SK-N-MC (cell line): Measurements from ENCODE around the gene C3orf85.

Experiments used
- DNase-seq: peaks from one replicate; pipeline ENCODE4 v3.0.0-alpha.2; 2011; ENCODE audit warnings: low read depth, low spot score
- H3K27ac ChIP-seq: fragments of 200-600 bp; sonication (generic); 2 replicates; pipeline ENCODE4 v1.5.1; 2016; ENCODE audit warnings: mixed run types
- H3K36me3 ChIP-seq: fragments of 200-600 bp; sonication (generic); 2 replicates; pipeline ENCODE4 v1.6.1; 2017; ENCODE audit warnings: antibody characterized with exemption, low read length, mixed read lengths; ENCODE audit not compliant: insufficient read depth
- H3K4me3 ChIP-seq: fragments of 200-600 bp; sonication (generic); 2 replicates; pipeline ENCODE4 v1.5.1; 2016
- H3K9ac ChIP-seq: fragments of 200-600 bp; sonication (generic); 2 replicates; pipeline ENCODE4 v1.8.0; 2017; ENCODE audit warnings: mixed run types, mixed read lengths; ENCODE audit not compliant: insufficient read length
- H3K9me3 ChIP-seq: fragments of 200-600 bp; sonication (generic); 2 replicates; pipeline ENCODE4 v1.6.1; 2017; ENCODE audit warnings: low read depth, mild to moderate bottlenecking, antibody characterized with exemption, low read length, moderate library complexity, mixed read lengths
- EZH2 ChIP-seq: fragments of 200-600 bp; sonication (generic); IDR thresholded peaks from one replicate; pipeline ENCODE4 v1.6.1; 2017; ENCODE audit warnings: antibody characterized with exemption
- FOXP2 ChIP-seq: optimal IDR thresholded peaks from 2 replicates; pipeline ENCODE3; 2011; ENCODE audit warnings: mild to moderate bottlenecking, moderate library complexity; ENCODE audit not compliant: insufficient read depth; ENCODE audit errors: extremely low read length, control extremely low read depth
- POLR2AphosphoS5 ChIP-seq: IDR thresholded peaks from 2 replicates; pipeline ENCODE4 v1.6.1; 2012; ENCODE audit warnings: mild to moderate bottlenecking, low read depth, low read length, borderline replicate concordance

The C3orf85 gene

DNA sequence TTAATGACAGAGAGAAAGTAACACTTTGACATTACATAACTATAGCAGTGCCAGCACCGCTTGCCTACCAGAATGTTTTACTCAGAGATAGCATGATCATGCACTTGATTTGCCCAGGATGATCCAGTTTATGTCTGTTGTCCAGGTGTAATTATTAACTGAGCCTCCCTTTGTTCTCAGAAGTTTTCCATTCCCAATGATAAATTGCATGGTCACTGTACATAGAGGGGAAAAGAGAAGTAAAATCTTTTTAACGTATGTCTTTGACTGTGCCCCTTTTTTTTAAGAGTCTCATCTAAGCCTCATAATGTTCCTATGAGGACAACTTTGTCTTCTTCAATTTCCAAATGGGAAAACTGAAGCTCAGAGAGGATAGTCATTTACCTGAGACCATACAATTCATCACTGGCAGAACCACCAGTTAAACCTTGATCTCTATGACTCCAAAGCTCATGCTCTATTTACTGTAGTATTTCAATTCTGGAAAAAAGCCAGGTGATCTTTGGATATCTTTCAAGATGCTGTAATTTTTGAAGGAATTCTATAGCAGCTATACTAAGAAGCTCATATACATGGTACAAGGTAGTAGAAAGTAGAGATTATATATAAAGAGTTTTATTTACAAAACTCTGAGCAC, 25.1 kb downstream of the C3orf85 start:
- Histone ChIP-seq H3K36me3 (no peaks in the 10 kb centered on the region), H3K27ac (no peak overlapping the region), H3K9ac (no peak overlapping the region), H3K9me3 (no peaks in the 10 kb centered on the region), H3K4me3 (no peak overlapping the region)
- no peak for DNase-seq
- TF ChIP-seq FOXP2 (no peak), POLR2AphosphoS5 (no peak), EZH2 (no peak)

DNA sequence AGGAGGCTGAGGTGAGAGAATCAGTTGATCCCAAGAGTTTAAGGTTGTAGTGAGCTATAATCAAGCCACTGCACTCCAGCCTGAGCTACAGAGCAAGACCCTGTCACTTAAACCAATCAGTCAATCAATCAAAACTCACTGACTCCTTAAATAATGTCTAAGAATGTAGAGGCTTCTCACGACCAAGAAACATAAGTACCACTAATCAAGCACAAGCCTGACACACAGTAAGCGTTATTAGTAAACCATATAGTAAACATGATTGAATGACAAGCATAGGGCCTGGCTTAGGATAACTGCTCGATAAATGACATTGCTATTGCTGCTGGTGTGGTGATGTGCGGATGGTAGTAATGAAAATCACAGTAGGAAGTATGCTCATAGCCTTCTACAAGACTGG, 29.4 kb downstream of the C3orf85 start:
- DNase-seq, result no peak
- Histone ChIP-seq H3K4me3 (no peak overlapping the region), H3K36me3 (no peaks in the 10 kb centered on the region), H3K9me3 (no peaks in the 10 kb centered on the region), H3K9ac (no peak overlapping the region), H3K27ac (no peak overlapping the region)
- TF ChIP-seq FOXP2 (no peak), EZH2 (no peak), POLR2AphosphoS5 (no peak)

DNA sequence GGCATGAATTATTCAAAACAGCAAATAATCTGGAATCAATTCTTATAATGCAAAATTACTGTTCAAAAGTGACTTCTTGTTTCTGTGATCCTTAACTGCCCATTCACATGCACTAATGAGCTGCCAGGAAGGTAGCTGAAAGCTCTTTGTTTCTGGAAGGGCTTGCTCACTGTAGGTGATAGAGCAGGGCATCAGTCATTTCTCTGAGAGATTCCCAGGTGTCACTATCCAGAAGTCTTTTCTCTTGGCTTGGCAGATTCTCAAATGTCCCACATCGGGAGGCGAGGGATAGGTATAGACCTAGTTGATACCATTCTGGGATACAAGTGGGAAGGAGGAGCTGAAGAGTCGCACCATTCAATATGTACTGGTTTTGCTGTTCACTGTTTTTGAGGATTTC, 35.0 kb downstream of the C3orf85 start:
- no peak overlapping the region for H3K27ac ChIP-seq
- H3K9me3 ChIP-seq, result no peaks in the 10 kb centered on the region
- DNase-seq, result no peak

GRCh38 chr3:109175411-109175810, 38.9 kb downstream of the C3orf85 start:
- TF ChIP-seq EZH2 (no peak), FOXP2 (no peak), POLR2AphosphoS5 (no peak)
- H3K9me3 ChIP-seq, result no peaks in the 10 kb centered on the region
- no peak overlapping the region for H3K9ac ChIP-seq
- no peak overlapping the region for H3K27ac ChIP-seq
- H3K36me3 ChIP-seq, result no peaks in the 10 kb centered on the region
- DNase-seq, result no peak
- H3K4me3 ChIP-seq, result no peak overlapping the region

More for the DNA sequence above, 35.0 kb downstream of the C3orf85 start:
- Histone ChIP-seq H3K4me3 (no peak overlapping the region), H3K9ac (no peak overlapping the region), H3K36me3 (no peaks in the 10 kb centered on the region)
- TF ChIP-seq POLR2AphosphoS5 (no peak), EZH2 (no peak), FOXP2 (no peak)

- no peaks in the 10 kb centered on the region for H3K36me3 ChIP-seq
- no peaks in the 10 kb centered on the region for H3K9me3 ChIP-seq
- no peak for TF ChIP-seq FOXP2
- no peak for TF ChIP-seq POLR2AphosphoS5
- TF ChIP-seq EZH2, result no peak
- H3K4me3 ChIP-seq, result no peak overlapping the region
- DNase-seq, result no peak
- no peak overlapping the region for H3K9ac ChIP-seq
- H3K27ac ChIP-seq, result no peak overlapping the region
Measured at GRCh38 chr3:109176726-109177125, 40.2 kb downstream of the C3orf85 start.

DNA sequence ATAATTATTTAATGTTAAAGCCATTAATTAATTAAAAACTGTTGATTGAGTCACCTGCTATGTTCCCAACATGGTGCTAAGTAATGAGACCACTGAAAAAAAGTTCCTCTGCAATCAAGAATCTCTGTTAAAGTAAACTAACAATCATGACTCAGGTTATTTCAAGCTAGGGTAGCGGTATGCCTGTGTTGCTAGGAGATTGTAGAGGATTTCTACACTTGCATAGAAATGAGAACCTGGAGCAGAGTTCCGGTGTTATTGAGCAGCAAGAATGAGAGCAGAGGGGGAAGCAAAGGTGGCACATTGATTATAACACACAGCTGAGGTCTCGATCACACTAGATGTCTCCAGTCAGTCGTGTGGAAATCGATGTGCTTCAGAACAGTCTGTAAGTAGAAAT, 41.4 kb downstream of the C3orf85 start:
- no peak overlapping the region for H3K9ac ChIP-seq

GRCh38 chr3:109178708-109179107, 42.2 kb downstream of the C3orf85 start:
- Histone ChIP-seq H3K36me3 (no peaks in the 10 kb centered on the region), H3K9ac (no peak overlapping the region), H3K9me3 (no peaks in the 10 kb centered on the region), H3K27ac (no peak overlapping the region), H3K4me3 (no peak overlapping the region)
- no peak for TF ChIP-seq FOXP2
- no peak for TF ChIP-seq POLR2AphosphoS5
- no peak for TF ChIP-seq EZH2
- DNase-seq, result no peak

More for the DNA sequence above, 41.4 kb downstream of the C3orf85 start:
- Histone ChIP-seq H3K27ac (no peak overlapping the region), H3K4me3 (no peak overlapping the region), H3K9me3 (no peaks in the 10 kb centered on the region), H3K36me3 (no peaks in the 10 kb centered on the region)
- no peak for TF ChIP-seq FOXP2
- no peak for TF ChIP-seq EZH2
- no peak for TF ChIP-seq POLR2AphosphoS5
- no peak for DNase-seq

GRCh38 chr3:109184726-109185125, 48.2 kb downstream of the C3orf85 start:
- Histone ChIP-seq H3K27ac (no peak overlapping the region), H3K36me3 (no peaks in the 10 kb centered on the region), H3K9ac (no peak overlapping the region), H3K9me3 (no peaks in the 10 kb centered on the region), H3K4me3 (no peak overlapping the region)
- DNase-seq, result no peak
- TF ChIP-seq POLR2AphosphoS5, result no peak
- no peak for TF ChIP-seq FOXP2
- no peak for TF ChIP-seq EZH2

- DNase-seq, result no peak
- no peak overlapping the region for H3K4me3 ChIP-seq
- TF ChIP-seq FOXP2 (no peak), POLR2AphosphoS5 (no peak), EZH2 (no peak)
Measured at GRCh38 chr3:109187390-109187789, 50.9 kb downstream of the C3orf85 start.

More at GRCh38 chr3:109187390-109187789, 50.9 kb downstream of the C3orf85 start:
- H3K9me3 ChIP-seq, result no peaks in the 10 kb centered on the region
- H3K36me3 ChIP-seq, result no peaks in the 10 kb centered on the region
- no peak overlapping the region for H3K27ac ChIP-seq
- H3K9ac ChIP-seq, result no peak overlapping the region
